OCI-LY1 (cell line): Measurements from ENCODE around the gene PDIA2.

ENCODE experiments used
- H2AFZ ChIP-seq: fragments of 200-600 bp; sonication (generic), shearing (Covaris generic); 2 replicates; pipeline ENCODE4 v1.6.0; 2014; ENCODE audit warnings: antibody characterized with exemption, mild to moderate bottlenecking, low read length
- H3F3A ChIP-seq: fragments of 200-600 bp; sonication (generic), shearing (Covaris generic); 2 replicates; pipeline ENCODE4 v1.6.0; 2014; ENCODE audit warnings: mild to moderate bottlenecking, antibody characterized with exemption, low read length, moderate library complexity; ENCODE audit not compliant: insufficient read depth
- H3K27ac ChIP-seq: fragments of 200-600 bp; sonication (generic); 2 replicates; pipeline ENCODE4 v1.5.1; 2014; ENCODE audit warnings: low read length, mixed run types, mild to moderate bottlenecking, low read depth; ENCODE audit not compliant: poor library complexity, severe bottlenecking
- H3K27me3 ChIP-seq: fragments of 200-600 bp; sonication (generic); 2 replicates; pipeline ENCODE4 v1.6.0; 2014; ENCODE audit warnings: antibody characterized with exemption, mild to moderate bottlenecking, low read length, moderate library complexity; ENCODE audit not compliant: insufficient read depth
- H3K36me3 ChIP-seq: fragments of 200-600 bp; sonication (generic); 2 replicates; pipeline ENCODE4 v1.6.1; 2014; ENCODE audit warnings: mild to moderate bottlenecking, antibody characterized with exemption, low read length, moderate library complexity, mixed read lengths; ENCODE audit not compliant: insufficient read depth
- H3K4me1 ChIP-seq: fragments of 200-600 bp; sonication (generic); 2 replicates; pipeline ENCODE4 v1.5.1; 2014; ENCODE audit warnings: mild to moderate bottlenecking, low read length, moderate library complexity; ENCODE audit not compliant: insufficient read depth, severe bottlenecking
- H3K4me2 ChIP-seq: fragments of 200-600 bp; sonication (generic), shearing (Covaris generic); 2 replicates; pipeline ENCODE4 v1.6.1; 2014; ENCODE audit warnings: low read length
- H3K4me3 ChIP-seq: fragments of 200-600 bp; sonication (generic); 2 replicates; pipeline ENCODE4 v1.5.1; 2014; ENCODE audit warnings: low read length, low read depth, mild to moderate bottlenecking, mixed read lengths; ENCODE audit not compliant: poor library complexity, severe bottlenecking
- H3K79me2 ChIP-seq: fragments of 200-600 bp; shearing (Covaris generic); 2 replicates; pipeline ENCODE4 v1.6.1; 2016; ENCODE audit warnings: mixed run types, low read length, mixed read lengths; ENCODE audit not compliant: insufficient read depth
- H3K9ac ChIP-seq: fragments of 200-600 bp; sonication (generic), shearing (Covaris generic); 2 replicates; pipeline ENCODE4 v1.6.1; 2014; ENCODE audit warnings: mild to moderate bottlenecking, low read length, mixed read lengths
- H3K9me2 ChIP-seq: fragments of 200-600 bp; sonication (generic), shearing (Covaris generic); 2 replicates; pipeline ENCODE4 v1.6.1; 2014; ENCODE audit warnings: low read depth, mild to moderate bottlenecking, low read length, mixed read lengths
- H3K9me3 ChIP-seq: fragments of 200-600 bp; shearing (Covaris generic); 2 replicates; pipeline ENCODE4 v1.6.1; 2014; ENCODE audit warnings: low read length, mixed read lengths
- H4K20me1 ChIP-seq: fragments of 200-600 bp; sonication (generic), shearing (Covaris generic); 2 replicates; pipeline ENCODE4 v1.6.0; 2016; ENCODE audit warnings: mild to moderate bottlenecking, low read length; ENCODE audit not compliant: insufficient read depth
- CTCF ChIP-seq: fragments of 200-600 bp; sonication (generic), shearing (Covaris generic); IDR thresholded peaks from 2 replicates; pipeline ENCODE4 v1.5.1; 2017; ENCODE audit warnings: mild to moderate bottlenecking, antibody characterized with exemption, low read length, moderate library complexity, mixed read lengths
- EZH2 ChIP-seq: fragments of 200-600 bp; sonication (generic), shearing (Covaris generic); IDR thresholded peaks from 2 replicates; pipeline ENCODE4 v1.8.0; 2017; ENCODE audit warnings: borderline replicate concordance, mixed run types, mild to moderate bottlenecking, antibody characterized with exemption, low read length, moderate library complexity, mixed read lengths

PDIA2 gene

GRCh38 chr16:280991-281659 lies 1.8 kb upstream of the PDIA2 start:
- no peak overlapping the region for H2AFZ ChIP-seq
- peaks cover 8% of the 10 kb centered on the region for H3K4me1 ChIP-seq
- no peaks in the 10 kb centered on the region for H3K36me3 ChIP-seq
- H3K27me3 ChIP-seq: peaks cover 2% of the 10 kb centered on the region; the same call in 1 of the 2 replicates
- no peaks in the 10 kb centered on the region for H3K9me3 ChIP-seq
- no peak for TF ChIP-seq EZH2
- no peaks in the 10 kb centered on the region for H3K9me2 ChIP-seq
- H3K4me2 ChIP-seq: no peak overlapping the region
- H3F3A ChIP-seq: no peaks in the 10 kb centered on the region
- H4K20me1 ChIP-seq: no peaks in the 10 kb centered on the region
- no peak overlapping the region for H3K27ac ChIP-seq
- no peak overlapping the region for H3K9ac ChIP-seq
- no peak overlapping the region for H3K4me3 ChIP-seq
- no peaks in the 10 kb centered on the region for H3K79me2 ChIP-seq

GRCh38 chr16:281660-282255 lies 1.2 kb upstream of the PDIA2 start:
- no peaks in the 10 kb centered on the region for H3K79me2 ChIP-seq
- H4K20me1 ChIP-seq: no peaks in the 10 kb centered on the region
- H3F3A ChIP-seq: no peaks in the 10 kb centered on the region
- no peak overlapping the region for H3K9ac ChIP-seq
- no peak overlapping the region for H3K4me2 ChIP-seq
- no peak overlapping the region for H3K4me3 ChIP-seq
- H3K27ac ChIP-seq: no peak overlapping the region
- H3K9me2 ChIP-seq: no peaks in the 10 kb centered on the region
- H3K4me1 ChIP-seq: peaks cover 8% of the 10 kb centered on the region
- H3K36me3 ChIP-seq: no peaks in the 10 kb centered on the region; the same call in 1 of the 2 replicates
- H3K9me3 ChIP-seq: no peaks in the 10 kb centered on the region
- no peak for TF ChIP-seq CTCF
- no peak for TF ChIP-seq EZH2
- no peak overlapping the region for H2AFZ ChIP-seq
- H3K27me3 ChIP-seq: no peaks in the 10 kb centered on the region

GRCh38 chr16:282491-282890 lies 473 bp upstream of the PDIA2 start:
- Histone ChIP-seq H3K4me2 (no peak overlapping the region), H2AFZ (no peak overlapping the region)

More at GRCh38 chr16:282491-282890, 473 bp upstream of the PDIA2 start:
- Histone ChIP-seq H3K36me3 (no peaks in the 10 kb centered on the region; the same call in 1 of the 2 replicates), H3K4me3 (no peak overlapping the region), H3K9me2 (no peaks in the 10 kb centered on the region), H4K20me1 (no peaks in the 10 kb centered on the region), H3K27ac (no peak overlapping the region), H3K9me3 (no peaks in the 10 kb centered on the region), H3K79me2 (no peaks in the 10 kb centered on the region), H3K4me1 (peaks cover 8% of the 10 kb centered on the region), H3K9ac (no peak overlapping the region), H3F3A (no peaks in the 10 kb centered on the region), H3K27me3 (no peaks in the 10 kb centered on the region)
- TF ChIP-seq CTCF (no peak), EZH2 (no peak)
